ENCODE results near the gene RAB31.
A peak's percentile ranks its signal among the peaks of the same experiment; 100 is the strongest.
"Not testable (repeated sequence)": the region's sequence is repeated elsewhere in the genome, so short reads cannot be mapped to it uniquely, and the experiment has no call there.

The RAB31 gene

GRCh38 chr18:9758624-9759075, 50.5 kb downstream of the RAB31 start:
- H3K27ac ChIP-seq = 0 out of 22 replicates have a peak overlapping the region, but pooled peaks of 1 of the 11 experiments have one; percentile 11
- H3K9me3 ChIP-seq (replicated peaks in 1 of 11) = peaks cover 0 to 6% (median under 1%) of the 10 kb centered on the region in 11 experiments; a peak in 7 of 22 replicates
- H3K27me3 ChIP-seq = no peaks in the 10 kb centered on the region
- H3K36me3 ChIP-seq = no peaks in the 10 kb centered on the region
- H3K9ac ChIP-seq = no peak overlapping the region
- H3K4me3 ChIP-seq = no peak overlapping the region
- TF ChIP-seq Cebpa-rat (IDR thresholded peaks at IDR 0.05) = no peak
- peak overlapping the region in 5 of 11 experiments; percentile 57 to 83 (median 72); a peak in 10 of 22 replicates for H3K4me2 ChIP-seq
- H4K20me1 ChIP-seq = peaks cover 0 to 29% (median 0%) of the 10 kb centered on the region in 11 experiments; a peak in 2 of 22 replicates
- H3K4me1 ChIP-seq = peaks cover 11 to 99% (median 32%) of the 10 kb centered on the region in 10 experiments; a peak in 19 of 20 replicates

- H3K9me3 ChIP-seq (replicated peaks in 1 of 11) = peaks cover 0 to 15% (median 6%) of the 10 kb centered on the region in 11 experiments; a peak in 10 of 22 replicates
- peaks cover 0 to 23% (median 0%) of the 10 kb centered on the region in 11 experiments; a peak in 1 of 22 replicates for H4K20me1 ChIP-seq
- H3K27me3 ChIP-seq = no peaks in the 10 kb centered on the region
- no peak overlapping the region for H3K4me3 ChIP-seq
- peaks cover 19 to 99% (median 39%) of the 10 kb centered on the region in 10 experiments for H3K4me1 ChIP-seq
- no peak overlapping the region for H3K9ac ChIP-seq
- H3K27ac ChIP-seq = peak overlapping the region in 2 of 11 experiments; percentile 66 to 76; a peak in 2 of 22 replicates
- H3K4me2 ChIP-seq = peak overlapping the region in 5 of 11 experiments; percentile 66 to 90 (median 82); a peak in 9 of 22 replicates
- TF ChIP-seq Cebpa-rat (IDR thresholded peaks at IDR 0.05) = no peak
- H3K36me3 ChIP-seq = peaks cover 0 to 8% (median 0%) of the 10 kb centered on the region in 11 experiments; a peak in 2 of 22 replicates
These were observed 52.5 kb downstream of the RAB31 start for GRCh38 chr18:9760641-9761040.

- Histone ChIP-seq H3K9me3 (replicated peaks in 1 of 11) (peaks cover 0 to 15% (median 6%) of the 10 kb centered on the region in 11 experiments; a peak in 10 of 22 replicates), H3K27ac (peak overlapping the region in 8 of 11 experiments; percentile 22 to 76 (median 57); a peak in 14 of 22 replicates), H3K4me3 (no peak overlapping the region), H3K4me1 (peaks cover 32 to 97% (median 49%) of the 10 kb centered on the region in 10 experiments), H3K4me2 (peak overlapping the region; percentile 32 to 90 (median 55); a peak in 21 of 22 replicates), H3K36me3 (peaks cover 0 to 11% (median 0%) of the 10 kb centered on the region in 11 experiments; a peak in 2 of 22 replicates), H3K27me3 (no peaks in the 10 kb centered on the region), H4K20me1 (peaks cover 0 to 16% (median 0%) of the 10 kb centered on the region in 11 experiments; a peak in 1 of 22 replicates), H3K9ac (peak overlapping the region in 3 of 11 experiments; percentile 46 to 62 (median 57); a peak in 6 of 22 replicates)
- no peak for TF ChIP-seq Cebpa-rat (IDR thresholded peaks at IDR 0.05)
These were observed 54.4 kb downstream of the RAB31 start for GRCh38 chr18:9762526-9762925.

- no peaks in the 10 kb centered on the region for H3K27me3 ChIP-seq
- H3K36me3 ChIP-seq = peaks cover 0 to 11% (median 0%) of the 10 kb centered on the region in 11 experiments; a peak in 2 of 22 replicates
- peaks cover 32 to 90% (median 47%) of the 10 kb centered on the region in 10 experiments for H3K4me1 ChIP-seq
- peaks cover 0 to 9% (median 0%) of the 10 kb centered on the region in 11 experiments; a peak in 1 of 22 replicates for H4K20me1 ChIP-seq
- H3K9me3 ChIP-seq (replicated peaks in 1 of 11) = peaks cover 0 to 15% (median 6%) of the 10 kb centered on the region in 11 experiments; a peak in 10 of 22 replicates
- no peak overlapping the region for H3K4me3 ChIP-seq
- TF ChIP-seq Cebpa-rat (IDR thresholded peaks at IDR 0.05) = no peak
- peak overlapping the region in 6 of 11 experiments; percentile 22 to 76 (median 60); a peak in 11 of 22 replicates for H3K27ac ChIP-seq
- H3K4me2 ChIP-seq = peak overlapping the region in 9 of 11 experiments; percentile 41 to 90 (median 66); a peak in 16 of 22 replicates
- H3K9ac ChIP-seq = peak overlapping the region in 3 of 11 experiments; percentile 46 to 62 (median 57); a peak in 6 of 22 replicates
These were observed 55.1 kb downstream of the RAB31 start for GRCh38 chr18:9763157-9763556.

DNA sequence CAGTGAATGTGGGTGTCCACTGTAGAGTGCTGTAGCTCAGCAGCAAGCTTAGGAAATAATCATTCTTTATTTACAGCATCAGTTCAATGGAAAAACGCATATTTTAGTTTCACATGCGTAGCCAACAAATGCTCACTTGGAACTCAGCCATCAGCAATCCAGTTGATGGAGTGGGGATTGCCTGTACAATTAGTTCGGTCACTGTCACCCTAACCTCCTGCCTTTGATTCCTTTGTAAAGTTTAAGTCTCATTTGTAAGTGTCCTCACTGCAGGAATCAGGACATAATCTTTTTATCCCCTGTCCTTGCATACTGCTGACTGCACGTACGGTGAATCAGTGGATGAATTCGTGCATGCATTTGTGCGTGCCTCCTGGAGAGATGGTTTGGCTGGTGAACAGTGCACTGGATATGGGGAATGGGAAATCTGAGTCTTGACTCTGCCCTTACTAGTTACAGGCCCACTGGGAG, 55.9 kb downstream of the RAB31 start:
- Histone ChIP-seq H3K4me2 (peak overlapping the region in 2 of 11 experiments; percentile 31 to 89; a peak in 4 of 22 replicates), H3K9ac (no peak overlapping the region), H4K20me1 (0 out of 22 replicates have a peak, but pooled peaks cover 0 to under 1% (median 0%) of the 10 kb centered on the region in 11 experiments), H3K9me3 (replicated peaks in 1 of 11) (peaks cover 0 to 15% (median 6%) of the 10 kb centered on the region in 11 experiments; a peak in 10 of 22 replicates), H3K36me3 (peaks cover 0 to 11% (median 0%) of the 10 kb centered on the region in 11 experiments; a peak in 2 of 22 replicates), H3K27ac (no peak overlapping the region; a peak in 1 of 22 replicates), H3K4me1 (peaks cover 32 to 81% (median 42%) of the 10 kb centered on the region in 10 experiments), H3K27me3 (no peaks in the 10 kb centered on the region), H3K4me3 (no peak overlapping the region)
- no peak for TF ChIP-seq Cebpa-rat (IDR thresholded peaks at IDR 0.05)

GRCh38 chr18:9765501-9765900, 57.4 kb downstream of the RAB31 start:
- peak overlapping the region in 5 of 11 experiments; percentile 13 to 69 (median 61); a peak in 8 of 22 replicates for H3K27ac ChIP-seq
- H3K9me3 ChIP-seq (replicated peaks in 1 of 11) = peaks cover 0 to 15% (median 6%) of the 10 kb centered on the region in 11 experiments; a peak in 10 of 22 replicates
- no peak overlapping the region for H3K4me3 ChIP-seq
- H3K9ac ChIP-seq = no peak overlapping the region; a peak in 1 of 22 replicates
- peak overlapping the region; percentile 29 to 92 (median 83); a peak in 20 of 22 replicates for H3K4me2 ChIP-seq
- TF ChIP-seq Cebpa-rat (IDR thresholded peaks at IDR 0.05) = no peak
- H4K20me1 ChIP-seq = no peaks in the 10 kb centered on the region
- H3K4me1 ChIP-seq = peaks cover 32 to 80% (median 41%) of the 10 kb centered on the region in 10 experiments
- H3K36me3 ChIP-seq = peaks cover 0 to 11% (median 0%) of the 10 kb centered on the region in 11 experiments; a peak in 2 of 22 replicates
- H3K27me3 ChIP-seq = no peaks in the 10 kb centered on the region

DNA sequence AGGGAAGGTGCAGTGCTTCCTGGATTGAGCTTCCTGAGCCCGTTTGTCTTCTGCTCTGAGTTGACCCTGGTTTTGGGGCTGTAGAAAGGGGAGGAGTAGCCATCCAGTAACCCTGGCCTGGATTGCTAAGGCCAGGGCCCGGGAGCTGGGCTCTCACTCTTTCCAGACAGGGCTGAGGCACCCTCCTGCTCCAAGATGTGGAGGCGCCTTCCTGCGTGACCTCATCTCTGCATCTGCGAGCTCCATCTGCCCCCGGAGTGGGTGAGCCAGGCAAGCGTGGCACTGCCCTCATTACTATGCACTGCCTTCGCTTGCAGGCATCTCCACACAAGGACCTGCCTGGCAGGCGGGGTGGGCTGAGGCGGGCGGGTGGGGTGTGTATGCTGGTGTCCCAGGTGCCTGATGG, 58.0 kb downstream of the RAB31 start:
- Histone ChIP-seq H3K27me3 (no peaks in the 10 kb centered on the region), H3K4me3 (peak overlapping the region in 1 of 10 experiments; percentile 11; a peak in 2 of 20 replicates), H3K9ac (peak overlapping the region in 7 of 11 experiments; percentile 4 to 64 (median 36); a peak in 10 of 22 replicates), H3K4me1 (peaks cover 32 to 80% (median 39%) of the 10 kb centered on the region in 10 experiments), H3K4me2 (peak overlapping the region; percentile 71 to 92 (median 83)), H4K20me1 (no peaks in the 10 kb centered on the region), H3K27ac (peak overlapping the region; percentile 37 to 69 (median 57); a peak in 16 of 22 replicates), H3K36me3 (peaks cover 0 to 11% (median 0%) of the 10 kb centered on the region in 11 experiments; a peak in 2 of 22 replicates), H3K9me3 (replicated peaks in 1 of 11) (peaks cover 0 to 18% (median 6%) of the 10 kb centered on the region in 11 experiments; a peak in 11 of 22 replicates)
- no peak for TF ChIP-seq Cebpa-rat (IDR thresholded peaks at IDR 0.05)

DNA sequence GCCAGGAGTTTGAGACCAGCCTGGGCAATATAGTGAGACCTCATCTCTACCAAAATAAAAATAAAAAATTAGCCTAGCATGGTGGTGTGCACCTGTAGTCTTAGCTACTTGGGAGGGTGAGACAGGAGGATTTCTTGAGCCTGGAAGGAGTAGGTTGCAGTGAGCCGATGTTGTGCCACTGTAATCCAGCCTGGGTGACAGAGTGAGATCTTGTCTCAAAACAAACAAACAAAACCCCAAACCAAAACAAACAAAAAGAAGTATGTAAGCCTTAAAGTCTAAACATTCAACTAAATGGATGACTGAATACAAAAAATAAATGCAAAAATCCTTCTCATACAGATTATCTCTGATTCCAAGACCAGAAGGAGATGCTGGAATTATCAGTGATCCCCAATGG, 58.6 kb downstream of the RAB31 start:
- TF ChIP-seq Cebpa-rat (IDR thresholded peaks at IDR 0.05) = no peak
- H3K9me3 ChIP-seq (replicated peaks in 1 of 11) = peaks cover 0 to 24% (median 11%) of the 10 kb centered on the region in 11 experiments; a peak in 14 of 22 replicates
- H3K4me3 ChIP-seq = no peak overlapping the region
- peaks cover 32 to 80% (median 34%) of the 10 kb centered on the region in 10 experiments for H3K4me1 ChIP-seq
- H3K9ac ChIP-seq = peak overlapping the region in 2 of 11 experiments; percentile 59 to 64; a peak in 3 of 22 replicates
- H3K4me2 ChIP-seq = peak overlapping the region; percentile 71 to 92 (median 83)
- peaks cover 0 to 11% (median 0%) of the 10 kb centered on the region in 11 experiments; a peak in 3 of 22 replicates for H3K36me3 ChIP-seq
- H3K27ac ChIP-seq = peak overlapping the region in 2 of 11 experiments; percentile 61 to 69; a peak in 1 of 22 replicates
- H3K27me3 ChIP-seq = no peaks in the 10 kb centered on the region
- H4K20me1 ChIP-seq = no peaks in the 10 kb centered on the region

DNA sequence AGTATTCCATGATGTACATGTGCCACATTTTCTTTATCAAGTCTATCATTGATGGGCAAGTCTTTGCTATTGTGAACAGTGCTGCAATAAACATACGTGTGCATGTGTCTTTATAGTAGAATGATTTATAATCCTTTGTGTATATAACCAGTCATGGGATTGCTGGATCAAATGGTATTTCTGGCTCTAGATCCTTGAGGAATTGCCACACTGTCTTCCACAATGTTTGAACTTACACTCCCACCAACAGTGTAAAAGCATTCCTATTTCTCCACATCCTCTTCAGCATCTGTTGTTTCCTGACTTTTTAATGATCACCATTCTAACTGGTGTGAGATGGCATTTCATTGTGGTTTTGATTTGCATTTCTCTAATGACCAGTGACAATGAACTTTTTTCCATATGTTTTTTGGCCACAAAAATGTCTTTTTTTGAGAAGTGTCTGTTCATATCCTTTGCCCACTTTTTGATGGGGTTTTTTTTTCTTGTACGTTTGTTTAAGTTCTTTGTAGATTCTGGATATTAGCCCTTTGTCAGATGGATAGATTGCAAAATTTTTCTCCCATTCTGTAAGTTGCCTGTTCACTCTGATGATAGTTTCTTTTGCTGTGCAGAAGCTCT, 60.1 kb downstream of the RAB31 start:
- not testable (repeated sequence) for H3K4me3 ChIP-seq, H3K4me2 ChIP-seq, H3K27me3 ChIP-seq, H3K27ac ChIP-seq, H3K9ac ChIP-seq, H4K20me1 ChIP-seq
- Histone ChIP-seq H3K9me3 (replicated peaks in 1 of 11) (peaks cover 0 to 19% (median 12%) of the 10 kb centered on the region in 11 experiments; a peak in 14 of 22 replicates), H3K4me1 (peaks cover 19 to 81% (median 23%) of the 10 kb centered on the region in 10 experiments), H3K36me3 (peaks cover 0 to 11% (median 0%) of the 10 kb centered on the region in 11 experiments; a peak in 3 of 22 replicates)

DNA sequence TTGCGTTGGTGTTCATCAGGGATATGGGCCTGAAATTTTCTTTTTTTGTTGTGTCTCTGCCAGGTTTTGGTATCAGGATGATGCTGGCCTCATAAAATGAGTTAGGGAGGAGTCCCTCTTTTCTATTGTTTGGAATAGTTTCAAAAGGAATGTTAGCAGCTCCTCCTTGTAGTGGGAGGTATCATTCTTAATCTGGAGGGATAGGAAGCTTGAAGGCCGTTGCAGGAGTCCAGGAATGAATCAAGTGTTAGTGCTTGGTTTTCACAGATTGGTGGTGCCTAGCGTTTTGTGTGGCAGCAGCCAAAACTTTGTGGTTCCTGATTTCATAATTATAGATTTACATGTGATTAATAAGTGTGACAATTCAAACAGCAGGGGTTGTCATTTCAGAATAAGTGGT, 62.0 kb downstream of the RAB31 start:
- not testable (repeated sequence) for H3K36me3 ChIP-seq, H3K9ac ChIP-seq, H3K4me3 ChIP-seq, H4K20me1 ChIP-seq, H3K27me3 ChIP-seq, H3K27ac ChIP-seq
- Histone ChIP-seq H3K4me1 (peaks cover 17 to 83% (median 19%) of the 10 kb centered on the region in 10 experiments), H3K4me2 (peak overlapping the region in 2 of 11 experiments; percentile 68 to 73; a peak in 3 of 22 replicates), H3K9me3 (replicated peaks in 1 of 11) (peaks cover 0 to 10% (median 5%) of the 10 kb centered on the region in 11 experiments; a peak in 10 of 22 replicates)
